SKM-1 (cell line): ENCODE results near the gene FARP1.

Experiments
- DNase-seq: peaks from one replicate; lab custom pipeline; 2025; ENCODE audit not compliant: unreplicated experiment; lab: John Stamatoyannopoulos, UW

FARP1 gene

GRCh38 chr13:98490195-98490836 lies 347.4 kb downstream of the FARP1 start:
- no peak for DNase-seq

GRCh38 chr13:98490866-98491265 lies 348.0 kb downstream of the FARP1 start:
- DNase-seq, result no peak

DNA sequence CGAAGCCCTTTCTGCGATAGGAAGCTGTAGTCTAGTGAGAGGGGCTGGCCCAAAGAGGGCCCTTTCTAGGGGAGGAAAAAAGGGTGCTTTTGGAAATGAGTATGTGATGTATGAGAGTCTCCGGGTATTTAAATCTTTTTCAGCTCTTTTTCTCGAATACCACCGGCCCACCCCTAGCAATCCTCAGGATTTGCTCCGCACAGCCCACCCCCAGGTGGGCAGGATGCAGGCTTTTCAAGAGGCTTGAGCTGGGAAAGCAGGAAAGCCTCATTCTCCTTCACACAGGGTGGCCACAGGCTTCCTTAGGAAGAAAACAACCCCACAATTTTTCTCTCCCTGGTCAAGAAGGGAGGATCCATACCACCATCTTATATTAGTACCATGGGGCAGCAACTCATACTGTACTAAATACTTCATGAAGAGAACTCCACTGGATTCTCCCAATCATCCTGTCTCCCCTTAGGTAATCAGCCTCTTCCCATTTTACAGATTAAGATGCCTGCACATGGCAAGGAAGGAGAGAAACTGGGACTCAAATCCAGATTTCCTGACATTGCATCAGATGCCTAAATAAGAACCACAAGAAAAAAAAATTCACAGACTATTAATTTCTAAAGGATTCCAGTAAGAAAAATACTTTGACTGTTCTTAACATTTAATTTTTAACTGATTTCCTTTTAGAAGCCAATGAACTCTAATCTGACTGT lies 349.6 kb downstream of the FARP1 start:
- no peak for DNase-seq

DNA sequence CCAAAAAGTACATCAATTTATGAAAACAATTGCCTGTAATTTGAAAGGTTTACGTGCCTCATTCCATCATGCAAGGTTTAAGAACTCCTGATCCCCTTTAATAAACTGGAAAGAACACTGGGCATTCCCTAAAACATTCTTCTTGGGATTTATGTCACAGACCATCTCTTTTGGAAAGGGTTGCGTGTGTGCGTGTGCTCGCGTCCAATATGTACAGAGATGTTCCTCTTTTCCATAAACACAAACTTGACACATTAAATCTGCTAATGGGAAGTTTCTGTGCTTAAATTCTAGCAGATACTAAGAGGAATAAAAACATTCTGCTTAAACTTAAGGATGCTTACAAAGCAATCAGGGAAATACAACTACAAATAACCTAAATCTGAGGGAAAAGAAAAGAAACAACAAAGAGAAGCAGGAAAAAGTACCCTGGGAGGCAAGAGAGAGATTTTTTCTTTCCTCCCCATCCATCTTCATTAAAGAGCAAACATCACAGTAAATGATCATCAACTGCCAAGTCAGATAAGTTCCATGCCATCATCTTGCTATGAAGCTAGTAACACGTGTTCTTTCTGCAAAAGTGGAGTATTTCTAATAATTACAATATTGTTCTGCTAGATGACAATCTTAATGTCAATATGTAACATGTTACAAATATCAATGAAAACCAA lies 350.3 kb downstream of the FARP1 start:
- no peak for DNase-seq

- DNase-seq, result no peak
Observed at GRCh38 chr13:98494769-98495168, 351.9 kb downstream of the FARP1 start.

GRCh38 chr13:98495627-98496478 lies 353.0 kb downstream of the FARP1 start:
- DNase-seq, result no peak

DNA sequence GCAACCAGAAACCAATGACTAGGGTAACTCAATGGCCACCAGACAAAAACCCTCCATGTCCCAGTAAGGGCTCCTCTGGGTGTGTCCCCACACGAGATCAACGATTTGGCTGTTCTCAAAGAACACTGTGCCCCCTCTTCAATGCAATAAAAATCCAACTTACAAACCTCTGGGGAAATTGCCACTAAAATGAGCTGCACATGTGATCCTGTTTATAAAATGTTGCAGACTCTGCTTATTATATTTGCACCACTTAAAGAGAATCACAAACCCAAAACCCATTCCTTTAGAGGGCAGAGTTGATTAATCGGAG lies 353.5 kb downstream of the FARP1 start:
- no peak for DNase-seq

GRCh38 chr13:98496966-98497365 lies 354.1 kb downstream of the FARP1 start:
- no peak for DNase-seq

- DNase-seq, result no peak
Observed at GRCh38 chr13:98500963-98501421, 358.1 kb downstream of the FARP1 start.

DNA sequence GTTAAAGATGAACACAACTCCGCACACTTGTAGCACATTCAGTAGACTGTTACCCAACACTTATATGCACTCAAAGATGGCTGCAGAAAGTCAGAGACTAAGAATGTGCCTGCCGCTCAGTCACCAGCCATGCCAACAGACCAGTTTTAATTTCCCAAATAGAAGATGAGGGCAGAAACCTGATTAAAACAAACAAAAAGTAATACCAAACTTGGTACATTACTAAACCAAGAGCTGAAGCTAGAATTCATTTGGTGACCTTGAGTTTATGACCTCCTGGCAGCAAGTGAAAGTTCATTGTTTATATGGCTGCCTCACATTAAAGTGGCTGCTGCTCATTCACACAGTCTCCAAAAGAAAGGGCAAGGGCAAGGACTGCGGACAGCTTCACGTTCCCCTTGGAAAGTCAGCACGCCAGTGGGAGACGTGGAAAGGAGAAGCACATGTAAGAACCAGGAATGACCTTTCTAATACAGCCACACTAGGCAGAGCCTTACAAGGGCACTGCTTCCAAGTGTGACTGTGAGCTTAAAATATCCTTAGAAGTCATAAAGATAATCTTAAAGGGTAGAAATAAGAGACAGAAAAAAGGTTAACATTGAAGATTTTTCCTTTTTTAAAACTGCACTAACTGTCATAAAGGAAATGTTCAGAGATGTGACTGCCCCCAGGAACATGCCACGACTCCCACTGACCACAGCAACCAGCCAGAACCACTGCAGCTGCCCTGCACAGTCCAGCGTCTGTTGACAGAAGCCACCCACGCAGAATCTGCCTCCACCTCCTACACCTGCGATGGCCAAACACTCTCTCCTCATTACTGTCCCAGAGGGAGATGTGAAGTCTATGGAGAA lies 360.5 kb downstream of the FARP1 start:
- DNase-seq, result no peak

DNA sequence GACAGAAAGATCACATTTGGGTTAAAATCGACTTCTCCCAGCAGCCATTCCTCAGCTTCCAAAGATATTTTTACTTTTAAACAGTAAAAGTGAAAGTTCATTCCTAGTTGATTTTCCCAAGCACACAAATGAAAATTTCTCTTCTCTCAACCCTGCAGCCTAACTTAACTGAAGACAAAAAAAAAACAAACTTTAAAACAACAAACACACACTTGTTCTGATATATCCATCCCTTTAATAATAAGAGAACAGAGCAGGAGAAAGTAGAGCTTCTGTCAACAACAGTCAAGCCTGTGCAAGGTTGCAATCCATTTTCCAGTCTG lies 361.1 kb downstream of the FARP1 start:
- no peak for DNase-seq

GRCh38 chr13:98504371-98504963 lies 361.6 kb downstream of the FARP1 start:
- DNase-seq, result no peak
